GM21723 (cell line): ENCODE data around the gene NME8.

Experiments
- ATAC-seq: cut with Tn5 transposase; IDR thresholded peaks from one replicate; pipeline ENCODE4 v1.9.1; 2021; ENCODE audit warnings: mild to moderate bottlenecking, moderate library complexity; ENCODE audit not compliant: unreplicated experiment

Gene NME8

DNA sequence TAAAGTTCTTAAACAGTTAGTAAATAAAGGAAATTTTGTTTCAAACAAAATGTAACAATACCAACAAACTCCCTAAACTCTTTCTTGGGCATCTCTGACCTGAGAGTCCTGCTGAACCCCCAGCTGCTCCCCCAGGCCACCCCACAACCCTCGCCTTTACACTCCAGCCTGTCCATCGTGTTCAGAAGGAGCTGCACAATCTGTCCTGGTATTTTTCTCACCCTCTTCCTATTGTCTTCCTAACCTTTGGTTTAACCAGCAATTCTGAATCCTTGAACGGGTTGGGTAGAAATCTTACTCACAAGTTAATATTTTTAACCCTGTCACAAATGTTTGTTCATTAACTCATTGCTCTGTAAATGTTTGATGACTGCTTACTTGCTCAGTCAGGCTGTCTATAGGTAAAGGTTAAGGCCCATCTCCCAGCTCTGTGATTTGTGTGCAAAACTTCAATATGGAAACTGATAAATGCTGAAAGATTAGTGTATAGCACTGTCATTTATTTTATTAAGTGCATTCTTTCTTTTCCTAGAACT, 51.4 kb downstream of the NME8 start:
- no peak for ATAC-seq

DNA sequence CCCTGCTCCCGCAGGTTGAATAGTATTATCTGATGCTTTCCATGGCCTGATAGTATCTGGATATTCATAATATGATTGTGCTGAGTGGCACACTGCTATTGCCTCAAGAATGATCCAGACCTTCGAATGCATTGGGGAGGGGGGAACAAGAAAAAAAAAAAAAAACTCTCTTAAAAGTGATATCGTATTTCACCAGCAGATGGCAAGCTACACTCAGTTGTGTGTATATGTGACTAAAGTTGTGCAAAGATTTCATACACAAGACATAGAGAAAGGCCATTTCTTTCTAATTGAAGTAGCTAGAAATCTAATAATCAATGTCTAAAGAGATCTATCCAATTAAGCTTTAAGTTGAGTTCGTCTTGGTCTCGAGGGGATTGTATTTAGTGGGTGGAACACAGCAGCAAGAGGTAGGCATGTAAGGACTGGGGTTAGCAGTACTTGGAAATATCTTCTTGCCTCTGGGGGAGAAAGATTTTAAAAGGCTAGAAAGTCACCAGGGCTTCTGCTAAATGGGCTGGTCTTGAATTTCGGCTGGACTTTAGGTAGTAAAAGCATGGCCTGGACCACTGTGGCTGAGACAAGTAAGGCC, 52.9 kb downstream of the NME8 start:
- no peak for ATAC-seq

DNA sequence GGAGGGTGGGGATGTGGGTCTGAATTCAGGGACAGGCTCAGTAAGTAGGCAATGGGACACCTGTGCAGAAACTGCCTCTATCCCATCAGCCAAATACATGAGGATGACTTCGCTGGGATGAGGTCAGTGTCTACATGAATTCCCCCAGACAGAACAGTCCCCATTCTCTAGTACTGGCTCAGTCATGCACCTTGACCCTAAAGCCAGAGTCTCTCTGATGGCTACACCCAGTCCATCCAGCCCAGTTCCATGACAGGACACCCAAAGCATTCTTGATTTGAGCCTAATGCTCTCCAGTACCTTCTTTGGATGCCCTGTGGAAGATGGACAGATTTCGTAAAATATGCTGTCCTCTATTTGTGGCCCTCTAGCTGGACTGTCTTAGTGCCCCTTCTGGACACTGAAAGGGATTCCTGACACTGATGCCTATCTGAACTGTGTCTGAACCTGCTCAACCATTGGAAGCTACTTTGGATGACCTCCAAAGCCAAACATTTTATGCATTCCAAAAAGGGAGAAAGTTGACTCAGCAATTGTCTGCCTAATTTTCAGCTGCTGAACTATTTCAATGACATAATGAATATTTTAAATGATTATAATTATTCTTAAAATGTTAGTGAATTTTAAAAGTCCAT, 53.6 kb downstream of the NME8 start:
- ATAC-seq = no peak

DNA sequence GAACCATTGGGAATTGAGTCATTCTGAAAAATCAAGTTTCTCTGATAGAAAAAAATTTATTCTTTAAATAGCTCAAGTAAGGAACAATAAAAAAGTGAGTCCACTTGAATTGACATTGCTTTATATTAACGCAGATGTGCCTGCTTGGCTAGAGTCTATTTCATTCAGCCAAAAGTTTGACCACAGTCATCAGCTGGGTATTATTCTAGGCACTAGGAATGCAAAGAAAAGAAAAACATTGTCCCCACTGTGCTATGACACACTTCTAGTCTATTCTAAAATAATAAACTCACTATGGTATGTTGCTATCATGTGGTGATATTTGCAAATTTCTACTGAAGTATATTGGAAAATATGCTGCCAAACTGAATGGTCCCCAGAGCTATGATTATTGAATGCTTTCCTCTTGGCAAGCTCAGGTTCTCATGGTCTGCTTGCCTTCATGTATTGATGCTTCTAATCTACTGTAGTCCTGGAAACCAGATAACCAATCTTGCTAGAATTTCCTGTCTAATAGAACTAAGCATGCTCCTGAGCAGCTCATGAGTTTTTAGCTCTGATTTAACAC, 59.9 kb downstream of the NME8 start:
- no peak for ATAC-seq

DNA sequence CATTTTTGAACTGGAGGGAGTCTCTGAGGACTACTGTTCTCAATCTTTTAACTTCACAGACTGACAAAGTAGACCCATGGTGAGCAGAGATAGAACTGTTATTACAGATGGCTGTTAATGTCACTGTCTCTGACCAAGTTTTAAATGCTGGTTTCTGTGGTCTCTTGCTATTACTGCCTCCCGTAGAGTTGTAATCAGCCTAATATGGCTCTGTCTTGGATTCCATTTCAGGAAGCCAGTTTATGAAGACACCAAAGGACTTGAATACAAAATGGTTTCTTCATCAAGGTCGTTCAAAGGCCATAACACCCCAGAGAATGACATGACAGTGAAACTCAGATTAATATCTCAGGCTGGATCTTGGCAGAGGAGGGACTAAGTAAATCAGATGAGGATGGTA, 64.4 kb downstream of the NME8 start:
- ATAC-seq = no peak

DNA sequence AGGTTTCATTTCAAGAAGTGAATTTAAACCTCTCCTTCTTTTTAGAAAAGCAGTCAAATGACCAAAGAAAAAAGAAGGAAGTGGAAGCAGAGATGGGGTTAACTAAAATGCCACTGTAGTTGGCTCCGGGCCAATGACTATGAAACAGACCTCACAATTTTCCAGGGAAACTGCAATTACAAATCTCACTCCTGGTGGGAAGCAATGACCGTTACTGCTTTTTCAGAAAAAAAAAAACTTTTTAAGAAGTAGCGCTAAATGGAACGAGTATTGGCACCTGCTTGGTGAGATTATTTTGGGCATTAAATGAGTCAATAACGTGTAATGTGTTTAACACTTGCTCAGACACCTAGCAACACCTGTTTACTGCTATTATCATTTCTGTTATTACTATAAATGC, 67.0 kb downstream of the NME8 start:
- no peak for ATAC-seq

DNA sequence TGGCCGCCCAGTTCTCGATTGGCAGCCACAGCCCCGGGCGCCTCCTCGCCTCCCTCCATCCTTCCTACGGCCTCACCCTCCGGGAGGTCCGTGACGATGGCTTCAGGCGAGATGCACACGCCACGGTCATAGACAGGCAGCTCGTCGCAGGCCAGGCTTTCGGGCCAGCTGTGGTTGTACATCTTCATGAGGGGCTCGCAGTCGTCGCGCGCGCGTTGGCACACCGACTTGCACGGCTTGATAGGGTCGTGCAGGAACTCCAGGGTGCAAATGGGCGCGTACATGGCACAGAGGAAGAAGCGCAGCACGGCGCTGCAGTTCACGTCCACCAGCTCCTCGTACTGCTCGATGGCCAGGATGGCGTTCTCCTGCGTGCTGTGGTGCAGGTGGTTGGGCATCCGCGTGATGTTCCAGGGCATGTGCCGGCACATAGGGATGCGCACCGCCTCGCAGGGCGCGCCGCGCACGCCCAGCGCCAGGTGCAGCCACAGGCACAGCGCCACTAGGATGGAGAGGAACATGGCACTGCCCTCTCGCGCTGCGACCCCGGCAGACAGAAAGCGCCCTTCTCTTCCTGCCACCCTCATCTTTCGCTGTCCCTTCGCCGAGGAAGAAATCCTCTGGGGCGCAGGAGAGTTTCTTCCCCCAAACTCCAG, 67.7 kb downstream of the NME8 start:
- ATAC-seq = no peak

DNA sequence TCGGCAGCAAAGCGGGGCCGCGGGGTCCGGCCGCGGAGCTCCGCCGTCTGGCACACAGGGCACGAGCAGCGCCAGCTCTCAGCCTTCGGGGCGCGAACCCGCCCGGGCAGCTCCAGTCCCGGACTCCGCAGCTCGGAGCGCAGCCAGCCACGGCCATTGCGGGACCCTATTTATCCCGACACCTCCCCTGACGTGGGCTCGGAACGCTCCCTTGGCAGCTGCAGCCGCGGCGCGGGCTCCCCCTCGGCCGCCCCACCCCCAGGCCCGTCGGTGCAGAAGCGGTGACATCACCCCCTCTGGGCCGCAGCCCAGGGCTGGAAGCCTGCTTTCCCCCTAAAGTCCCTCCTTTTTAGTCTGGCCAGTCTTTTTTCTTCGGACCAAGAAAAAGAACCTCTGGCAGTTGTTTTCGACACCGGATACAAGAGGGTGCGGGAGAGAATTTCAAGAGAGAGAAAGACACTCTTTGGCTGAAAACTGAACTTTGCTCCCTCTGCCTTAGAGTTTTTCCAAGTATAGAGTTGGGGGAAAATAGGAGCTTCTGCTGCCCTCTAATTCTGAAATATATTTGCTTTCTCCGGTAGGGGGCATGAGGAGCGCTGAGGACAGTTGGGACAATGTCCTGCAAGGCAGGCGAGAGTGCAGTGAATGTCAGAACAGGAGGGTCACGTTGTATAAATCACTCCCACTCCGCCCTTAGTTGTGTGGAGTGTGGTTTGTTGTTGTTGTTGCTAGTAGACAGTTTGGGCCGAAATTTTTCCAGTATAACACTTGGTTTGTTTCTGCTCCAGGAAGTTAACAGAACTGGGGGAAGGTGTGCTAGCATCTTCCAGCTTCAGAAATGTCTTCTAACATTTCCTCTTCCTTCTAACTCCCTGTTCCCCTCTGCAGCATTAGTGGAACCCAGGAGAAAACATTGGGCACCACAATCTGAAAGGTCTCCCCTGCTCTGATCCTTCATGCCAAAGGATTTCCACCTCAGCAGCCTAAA, 68.6 kb downstream of the NME8 start, which contains the start of gene SFRP4:
TSS of gene SFRP4 (minus strand) at position 145 of the 988 bp plus-strand sequence. CDS start 280 bp downstream, outside the sequence.
- peak; percentile 43 for ATAC-seq

DNA sequence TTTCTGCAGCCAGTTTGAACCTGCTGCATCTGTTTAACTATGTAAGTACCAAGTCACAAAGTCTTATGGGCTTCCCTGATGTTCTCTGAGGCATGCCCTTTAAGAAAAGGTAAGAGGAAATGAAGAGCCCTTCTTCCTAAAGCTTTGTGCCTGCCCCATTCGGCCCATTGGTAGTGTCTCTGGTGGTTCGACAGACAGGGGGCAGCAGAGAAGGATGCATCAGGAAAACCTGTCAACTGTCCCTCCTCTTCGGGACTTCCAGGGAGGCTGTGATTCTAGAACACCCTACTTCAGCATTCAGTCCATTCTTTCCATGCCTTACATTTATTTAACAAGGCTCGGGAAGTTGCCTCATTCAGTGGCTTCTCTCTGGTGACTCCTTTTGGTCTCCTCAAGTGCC, 70.1 kb downstream of the NME8 start:
- no peak for ATAC-seq

DNA sequence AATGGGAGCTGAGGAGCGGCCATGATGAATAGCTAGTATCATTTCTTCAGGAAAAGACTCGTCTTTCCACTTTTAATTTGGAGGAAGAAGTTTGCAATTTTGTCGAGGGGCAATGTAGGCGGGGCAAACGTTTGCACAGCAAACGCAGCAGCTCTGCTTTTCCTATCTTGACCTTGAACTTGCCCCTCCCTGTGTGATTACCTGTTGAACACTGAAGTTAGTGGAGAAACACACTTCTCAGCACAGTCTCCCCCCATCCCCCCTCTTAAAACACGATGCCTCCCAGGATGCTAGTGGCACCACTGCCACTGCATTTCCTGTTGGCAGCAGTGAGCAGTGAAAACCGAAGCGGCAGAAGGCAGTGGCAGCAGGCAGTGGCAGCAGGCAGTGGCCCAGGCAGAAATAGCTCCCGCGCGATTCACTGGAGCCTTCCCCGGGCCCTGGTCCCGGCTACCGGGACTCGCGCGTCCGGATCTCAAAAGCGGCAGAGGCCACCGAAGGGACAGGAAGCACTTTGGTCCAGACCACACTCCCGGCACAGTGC, 72.0 kb downstream of the NME8 start, which contains the start of gene EPDR1:
TSS of gene EPDR1 (plus strand) at position 336 of the 544 bp plus-strand sequence. CDS start 300 bp downstream, outside the sequence.
- ATAC-seq = peak; percentile 41

DNA sequence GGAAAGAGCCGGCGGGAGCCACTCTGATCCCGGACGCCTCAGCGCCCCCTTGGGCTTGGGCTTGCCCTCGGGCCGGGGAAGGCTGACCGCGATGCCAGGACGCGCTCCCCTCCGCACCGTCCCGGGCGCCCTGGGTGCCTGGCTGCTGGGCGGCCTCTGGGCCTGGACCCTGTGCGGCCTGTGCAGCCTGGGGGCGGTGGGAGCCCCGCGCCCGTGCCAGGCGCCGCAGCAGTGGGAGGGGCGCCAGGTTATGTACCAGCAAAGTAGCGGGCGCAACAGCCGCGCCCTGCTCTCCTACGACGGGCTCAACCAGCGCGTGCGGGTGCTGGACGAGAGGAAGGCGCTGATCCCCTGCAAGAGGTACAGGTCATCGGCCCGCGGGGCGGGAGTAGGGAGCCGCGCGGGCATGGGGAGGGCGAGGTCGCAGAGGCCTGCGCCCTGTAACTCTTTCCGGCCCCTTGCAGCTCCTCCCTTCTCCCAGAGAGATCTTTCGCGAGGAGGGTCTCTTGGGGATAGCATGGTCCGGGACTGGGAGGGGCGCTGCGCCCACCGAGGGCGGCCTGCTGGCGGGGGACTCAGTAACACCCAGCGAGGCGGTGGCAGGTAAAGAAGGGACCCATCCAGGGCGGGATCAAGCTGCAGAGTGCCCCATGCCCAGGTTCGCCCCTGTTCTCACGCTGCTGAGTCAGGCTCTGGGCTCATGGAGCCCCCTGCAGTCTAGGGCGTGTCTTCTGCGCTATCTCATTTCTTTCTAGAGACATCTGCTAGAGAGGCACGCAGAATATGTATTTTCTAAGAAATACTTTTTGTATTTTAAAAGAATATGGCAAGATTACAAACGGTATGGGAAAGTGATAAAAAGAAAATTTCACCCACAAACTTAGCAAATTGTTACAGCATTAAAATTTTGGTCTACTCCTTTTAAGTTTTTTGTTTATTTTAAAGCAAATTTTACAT, 72.7 kb downstream of the NME8 start:
- ATAC-seq = peak; percentile 63

DNA sequence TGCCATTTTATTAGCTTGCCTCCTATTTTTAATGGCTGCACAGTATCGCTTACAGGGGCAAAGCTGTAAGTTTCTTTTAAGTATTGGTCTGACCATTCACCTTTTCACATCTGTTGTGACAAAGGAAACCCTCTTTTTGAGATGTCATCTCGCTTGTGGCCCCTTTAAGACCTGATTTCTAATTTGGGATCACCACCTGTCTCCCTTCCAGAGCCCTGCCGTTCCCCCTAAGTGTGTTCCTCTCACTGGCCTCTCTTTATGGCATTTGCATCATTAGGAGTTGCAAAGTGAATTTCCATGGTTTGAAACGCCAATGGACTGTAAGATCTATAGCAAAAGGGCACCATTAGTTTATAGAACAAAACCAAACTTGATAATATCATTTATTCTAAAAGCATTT, 73.5 kb downstream of the NME8 start:
- ATAC-seq = no peak

DNA sequence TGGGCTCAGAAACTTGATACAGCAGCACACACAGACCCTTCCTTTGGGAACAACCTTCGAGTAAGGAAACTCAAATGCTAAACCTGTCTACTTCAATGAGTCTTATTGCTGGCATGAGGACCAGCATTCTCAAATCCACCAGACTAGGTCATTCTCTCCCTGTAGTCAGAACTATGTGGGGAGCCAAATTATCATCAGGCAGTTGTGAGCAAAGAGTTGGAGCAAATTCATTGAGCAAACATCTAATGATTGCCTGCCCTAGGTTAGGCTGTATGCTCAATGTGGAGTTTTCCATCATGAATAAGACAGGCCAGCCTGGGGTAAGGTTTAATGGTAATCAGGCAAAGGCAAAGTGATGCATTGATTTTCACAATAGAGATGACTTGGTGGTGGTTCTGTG, 75.6 kb downstream of the NME8 start:
- ATAC-seq = no peak

DNA sequence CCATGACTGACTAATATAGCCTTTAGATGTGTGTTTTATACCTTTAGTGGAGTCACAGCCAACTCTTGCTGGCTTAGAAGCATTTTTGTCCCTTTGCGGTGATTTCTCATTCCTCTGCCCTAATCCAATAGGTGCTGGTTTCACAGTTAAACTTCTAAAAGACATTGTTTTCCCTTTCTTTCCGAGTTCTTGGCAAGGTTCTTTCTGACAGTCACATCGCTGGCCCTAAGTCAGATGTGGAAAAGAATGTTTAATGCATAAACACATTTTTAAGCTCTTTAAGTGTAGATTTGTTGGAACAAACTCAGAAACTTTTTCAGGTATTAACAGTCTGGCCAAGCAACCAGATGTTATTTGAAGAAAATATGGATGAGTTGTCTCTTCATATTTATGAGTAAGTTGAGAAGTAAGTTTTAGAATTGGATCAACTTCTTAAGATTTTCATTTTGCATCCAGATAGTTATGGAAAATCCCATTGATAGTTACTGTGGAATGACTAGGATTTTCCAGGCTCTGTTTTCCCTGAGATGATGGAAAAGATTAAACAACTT, 76.2 kb downstream of the NME8 start:
- ATAC-seq = no peak

DNA sequence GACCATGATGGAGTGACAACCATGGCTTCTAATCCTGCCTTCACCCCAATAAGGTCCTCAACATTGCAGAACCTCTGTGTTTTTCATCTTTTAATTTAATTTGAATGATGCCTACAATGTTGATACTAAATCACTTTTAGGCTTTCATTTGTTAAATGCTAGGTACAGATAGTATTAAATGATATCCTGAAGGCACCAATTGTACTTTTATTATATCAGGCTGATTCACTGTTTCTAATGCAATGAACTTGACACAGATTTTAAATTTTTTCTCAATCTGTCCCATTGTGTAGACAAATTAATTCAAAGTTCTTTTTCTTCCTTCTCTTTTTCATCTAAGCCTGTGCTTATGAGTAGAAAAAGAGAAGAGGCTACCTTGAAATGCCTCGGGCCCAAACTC, 77.2 kb downstream of the NME8 start:
- ATAC-seq = no peak

DNA sequence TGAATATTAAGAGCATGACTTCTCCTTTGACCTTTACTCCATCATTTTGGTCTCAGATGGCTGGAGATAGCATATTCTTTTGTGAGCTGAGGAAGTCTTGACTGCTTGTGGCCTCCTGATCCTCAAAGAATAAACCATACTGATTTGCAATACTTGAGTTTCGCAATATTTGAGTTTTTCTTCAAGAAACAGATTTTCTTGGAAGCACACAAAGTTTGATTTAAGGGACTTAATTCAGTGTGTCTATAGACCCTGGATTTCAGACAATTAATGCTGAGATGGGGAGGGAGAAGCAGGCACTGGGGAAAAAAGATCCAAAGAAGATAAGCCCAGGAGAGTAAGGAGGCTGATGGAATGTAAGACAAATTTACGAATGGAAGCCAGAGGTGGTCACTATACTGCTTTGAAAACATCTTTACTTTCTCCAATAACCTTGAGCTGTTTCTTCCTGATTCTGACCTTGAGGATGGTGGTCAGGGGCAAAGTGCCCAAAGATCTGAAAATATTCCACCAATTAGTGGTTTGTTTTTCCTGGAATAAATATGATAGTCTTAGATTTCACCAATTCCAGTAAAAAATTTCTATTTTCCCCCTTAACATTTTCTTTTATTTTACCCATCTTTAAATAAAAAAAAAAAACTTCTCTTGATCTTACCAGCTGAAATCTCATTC, 79.5 kb downstream of the NME8 start:
- ATAC-seq = no peak

DNA sequence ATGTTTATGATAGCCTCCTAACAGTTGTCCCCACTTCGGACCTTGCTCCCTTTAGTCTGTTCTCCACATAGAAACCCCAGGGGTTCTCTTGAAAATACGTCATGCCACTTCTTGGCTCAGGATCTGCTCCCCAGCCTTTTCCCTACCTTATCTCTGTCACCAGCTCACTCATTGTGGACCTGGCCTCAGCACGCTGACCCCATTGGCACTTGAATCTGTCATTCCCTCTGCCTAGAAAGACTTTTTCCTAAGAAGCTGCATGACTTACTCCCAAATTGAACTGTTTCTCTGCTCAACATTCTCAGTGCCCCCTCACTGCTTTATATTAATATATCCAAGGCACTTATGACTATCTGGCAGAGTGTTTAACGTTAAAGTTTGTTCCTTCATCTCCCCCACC, 80.5 kb downstream of the NME8 start:
- ATAC-seq = no peak
